Psoas muscle (tissue), 8 donors: ENCODE measurements around the gene GMPR. TPM values are rescaled to one million over a fixed set of nuclear protein-coding genes. Genes with fewer than 3 reads are reported as not detected.

Experiments
- ATAC-seq, 4 donors: fragments of 200-7000 bp; cut with Tn5 transposase; one replicate each; pipeline ENCODE4 v1.9.1; 2020; ENCODE audit warnings: moderate library complexity in 3 of 4, mild to moderate bottlenecking in 2 of 4
- DNase-seq, 2 donors: peaks; one replicate each; pipeline ENCODE4 v3.0.0-alpha.2; 2020
- H3K27ac ChIP-seq: fragments of 200-600 bp; one replicate; pipeline ENCODE4 v1.8.0; 2022
- H3K27me3 ChIP-seq, 3 donors: fragments of 200-600 bp in 1 of 3; one replicate each; pipeline versions ENCODE4 v1.6.1 to v1.8.0; 2013 to 2022; ENCODE audit warnings: low read length in 2 of 3, mild to moderate bottlenecking in 2 of 3, moderate library complexity in 1 of 3; ENCODE audit not compliant: insufficient read depth in 3 of 3
- H3K36me3 ChIP-seq, 2 donors: fragments of 200-600 bp in 1 of 2; one replicate each; pipeline versions ENCODE4 v1.6.1 to v1.8.0; 2013 to 2022; ENCODE audit warnings: low read depth in 1 of 2, mild to moderate bottlenecking in 1 of 2, moderate library complexity in 1 of 2; ENCODE audit not compliant: insufficient read depth in 1 of 2
- H3K4me1 ChIP-seq: fragments of 200-600 bp; one replicate; pipeline ENCODE4 v1.8.0; 2022
- H3K4me3 ChIP-seq: fragments of 200-600 bp; one replicate; pipeline ENCODE4 v1.8.0; 2022; ENCODE audit warnings: mild to moderate bottlenecking
- H3K9me3 ChIP-seq: fragments of 200-600 bp; one replicate; pipeline ENCODE4 v1.8.0; 2022
- CTCF ChIP-seq: fragments of 200-600 bp; IDR thresholded peaks from one replicate; pipeline ENCODE4 v1.8.0; 2022; ENCODE audit warnings: antibody characterized with exemption
- WGBS, 3 donors: extraction: QIAGEN DNeasy Blood & Tissue Kit; methylation state at CpG; one replicate each; pipeline versions ENCODE4 v1.1.6 to v1.1.7; 2013; 5-methylcytosine and 5-hydroxymethylcytosine counted together
- intact Hi-C, 2 donors: fragments of 100-400 bp; cut with DNase I; formaldehyde crosslinking; loops; one replicate each; pipeline versions ENCODE4 v1.11.0 to v1.14.2; 2022
- polyA plus RNA-seq, 3 donors: library from polyadenylated mRNA; stranded (reverse); fragments of 200-250 nt; gene quantifications; one replicate each; pipeline ENCODE4 v1.2.3, GENCODE V29; 2013
- total RNA-seq, 4 donors: library from RNA; stranded (reverse); fragmentation: NEBNext Ultra II Directional in 2 of 4; extraction: Animal tissue kit (Norgen Biotek cat#: 25700) in 2 of 4; gene quantifications; one replicate each; pipeline versions ENCODE4 v1.2.1 to v1.2.4, GENCODE V29; 2021 to 2023
- donor health status: healthy with polysubstance abuse.
- donor health status: DM: no; HTN: no; CAD: no; lungs with moderate emphysema.
- donor health status: Bipolar disorder and iron deficiency.
- donor health status: healthy.
- donor health status: DM: yes; HTN: yes; CAD: no.
- donor health status: DM: no; HTN: no; CAD: no.
- donor health status: DM: no; HTN: no; CAD: no.
- donor health status: DM: yes; HTN: yes; CAD: no.

GMPR gene
- total and polyA plus RNA-seq, 7 donors = 26.6 to 286 (median 230) TPM

DNA sequence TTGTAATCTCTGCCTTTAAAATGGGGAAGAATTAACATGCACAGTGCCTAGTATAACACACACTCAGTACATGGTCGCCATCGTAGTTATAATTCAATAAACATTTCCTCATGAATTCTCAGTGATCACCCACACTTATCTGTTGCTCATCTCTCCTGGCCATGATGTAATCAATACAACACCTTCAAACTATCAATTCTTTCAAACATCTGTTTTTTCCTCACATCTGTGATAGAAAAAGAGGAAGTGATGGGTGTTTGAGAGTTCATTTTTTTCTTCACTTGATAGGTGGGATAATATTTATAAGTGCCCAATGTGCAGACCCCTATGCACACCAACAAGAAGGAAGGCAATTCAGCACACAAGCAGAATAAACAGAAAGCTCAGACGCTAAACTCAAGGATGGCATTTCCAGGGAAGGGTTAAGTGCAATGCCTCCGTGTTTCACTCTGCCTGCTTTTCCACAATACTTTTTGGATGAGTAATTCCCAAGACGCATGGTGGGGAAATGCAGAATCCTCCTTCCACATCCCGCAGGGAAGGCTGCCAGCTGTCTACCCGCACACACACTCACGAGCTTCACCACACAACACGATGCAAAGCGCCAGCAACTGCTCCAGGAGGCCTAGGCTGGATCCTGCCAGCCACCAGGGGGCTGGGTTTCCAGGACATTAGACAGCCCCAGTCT lies 100.3 kb downstream of the GMPR start:
- DNase-seq (peak; percentile 78 to 81), ATAC-seq (peak in 3 of 4 donors; percentile 29 to 38 (median 31))
- Histone ChIP-seq H3K4me1 (peaks cover 73% of the 10 kb centered on the region), H3K27ac (peak overlapping the region; percentile 32), H3K36me3 (no peaks in the 10 kb centered on the region), H3K27me3 (no peaks in the 10 kb centered on the region), H3K9me3 (no peaks in the 10 kb centered on the region), H3K4me3 (no peak overlapping the region)
- 36 to 43% (median 38%) methylated on average over 10 of the region's 10 CpGs for WGBS, 3 donors
- peak; percentile 40 for TF ChIP-seq CTCF
- intact Hi-C loops = loop anchor here in 1 of 2 donors (10.0 kb wide), 2 partner anchors 336 to 626 kb away; no protein-coding TSS in a partner anchor

GRCh38 chr6:16339265-16339587 lies 100.8 kb downstream of the GMPR start:
- H3K4me1 ChIP-seq = peaks cover 68% of the 10 kb centered on the region
- intact Hi-C loops = loop anchor here in 1 of 2 donors (10.0 kb wide), 2 partner anchors 336 to 626 kb away; no protein-coding TSS in a partner anchor
- H3K36me3 ChIP-seq = no peaks in the 10 kb centered on the region
- no peak for ATAC-seq
- no peak for TF ChIP-seq CTCF
- DNase-seq = no peak
- H3K4me3 ChIP-seq = no peak overlapping the region
- no peaks in the 10 kb centered on the region for H3K27me3 ChIP-seq
- 44 to 59% (median 46%) methylated on average over 3 of the region's 3 CpGs for WGBS, 3 donors
- no peaks in the 10 kb centered on the region for H3K9me3 ChIP-seq
- peak overlapping the region; percentile 32 for H3K27ac ChIP-seq

DNA sequence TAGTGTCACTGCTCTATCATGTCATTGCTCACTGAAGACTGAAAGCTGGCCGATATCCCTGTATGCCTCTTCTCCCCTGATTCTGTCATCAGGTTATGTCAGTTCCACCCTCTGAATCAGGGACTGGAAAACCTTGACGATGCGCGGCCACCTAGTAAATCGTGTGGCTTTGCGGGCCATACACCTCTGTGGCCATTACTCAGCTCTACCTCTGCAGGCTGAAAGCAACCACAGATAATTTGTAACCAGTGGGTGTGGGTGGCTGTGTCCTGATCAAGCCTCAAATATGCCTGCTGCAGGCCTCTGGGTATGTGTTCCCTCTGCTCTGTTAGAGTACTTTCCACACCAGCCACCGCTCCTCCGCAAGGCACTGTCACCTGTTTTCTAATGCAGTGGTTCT lies 105.2 kb downstream of the GMPR start:
- Histone ChIP-seq H3K27ac (no peak overlapping the region), H3K4me3 (no peak overlapping the region), H3K36me3 (no peaks in the 10 kb centered on the region), H3K27me3 (no peaks in the 10 kb centered on the region), H3K4me1 (peaks cover 39% of the 10 kb centered on the region), H3K9me3 (no peaks in the 10 kb centered on the region)
- 95 to 98% (median 96%) methylated on average over 8 of the region's 8 CpGs for WGBS, 3 donors
- no peak for TF ChIP-seq CTCF
- intact Hi-C loops = no loop called here
- DNase-seq (no peak), ATAC-seq (no peak)

DNA sequence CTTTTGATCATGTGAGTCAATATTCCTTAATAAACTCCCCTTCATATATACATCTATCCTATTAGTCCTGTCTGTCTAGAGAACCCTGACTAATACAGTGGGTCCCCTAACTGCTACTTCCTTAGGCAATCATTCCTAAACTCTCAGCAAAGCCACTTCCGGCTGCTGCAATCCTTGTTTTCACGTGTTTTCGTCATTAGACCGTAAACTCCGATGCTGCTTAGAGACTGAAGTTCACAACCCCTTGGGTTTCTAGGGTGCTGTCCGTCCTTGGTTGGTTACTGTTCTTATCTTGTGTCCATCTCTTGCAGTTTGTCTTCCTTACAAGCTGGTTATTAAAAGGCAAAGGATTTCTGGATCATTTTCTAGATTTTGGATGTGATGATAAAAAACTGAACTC lies 106.4 kb downstream of the GMPR start:
- WGBS, 3 donors = 82 to 88% (median 83%) methylated on average over 6 of the region's 6 CpGs
- intact Hi-C loops = no loop called here
- TF ChIP-seq CTCF = no peak
- Histone ChIP-seq H3K9me3 (no peaks in the 10 kb centered on the region), H3K27ac (no peak overlapping the region), H3K36me3 (no peaks in the 10 kb centered on the region), H3K27me3 (no peaks in the 10 kb centered on the region), H3K4me3 (no peak overlapping the region), H3K4me1 (peaks cover 29% of the 10 kb centered on the region)
- DNase-seq = no peak
- ATAC-seq = no peak

Other genes starting within 250 kb of the GMPR start
- 10 to 100 TPM in 3 of 4 donors, 1 to 10 TPM in 1; 7.9 to 23.4 (median 14.7) TPM for gene MYLIP, start 109.5 kb upstream of the GMPR start, total RNA-seq
- gene MYLIP, start 109.5 kb upstream of the GMPR start, polyA plus RNA-seq = 10 to 100 TPM in 2 of 3 donors, 1 to 10 TPM in 1; 3.9 to 21.1 (median 15.4) TPM